HepG2 (cell line): Measurements from ENCODE around the gene FOXK2. TPM values are rescaled to one million over a fixed set of nuclear protein-coding genes. Genes with fewer than 3 reads are reported as not detected.

Source experiments
- ASH2L ChIP-seq: fragments of 300-600, 200-600 bp; sonication (generic); IDR thresholded peaks from 2 replicates; pipeline ENCODE4 v1.7.0; 2017; ENCODE audit warnings: low read depth, mild to moderate bottlenecking, moderate library complexity, mixed read lengths, low read length; ENCODE audit not compliant: insufficient read length
- FOXK2 ChIP-seq: fragments of 450-650 bp; IDR thresholded peaks from 2 replicates; pipeline ENCODE4 v1.6.1; 2016
- HDAC6 ChIP-seq: fragments of 200-600 bp; sonication (generic); IDR thresholded peaks from 2 replicates; pipeline ENCODE4 v1.7.0; 2017; ENCODE audit warnings: mild to moderate bottlenecking, antibody characterized with exemption, low read length, low read depth
- HNF1A ChIP-seq, 2 experiments: sonication (generic) in 1 of 2; formaldehyde crosslinking in 1 of 2; IDR thresholded peaks; 2 replicates each; pipeline versions ENCODE4 v1.4.0 to v1.6.1; 2016 to 2020; ENCODE audit warnings: borderline replicate concordance in 1 of 2, low read depth in 1 of 2, mild to moderate bottlenecking in 1 of 2, missing genetic modification reagents in 1 of 2
- JUN ChIP-seq: sonication (generic); formaldehyde crosslinking; IDR thresholded peaks from 2 replicates; pipeline ENCODE4 v1.4.0; 2020; ENCODE audit warnings: mild to moderate bottlenecking, missing genetic modification reagents
- KDM2A ChIP-seq: sonication (generic); formaldehyde crosslinking; IDR thresholded peaks from 2 replicates; pipeline ENCODE4 v1.4.0; 2020; ENCODE audit warnings: low read depth, missing genetic modification reagents, borderline replicate concordance
- MLX ChIP-seq: IDR thresholded peaks from 2 replicates; pipeline ENCODE4 v1.6.1; 2016
- NFYB ChIP-seq: sonication (generic); formaldehyde crosslinking; IDR thresholded peaks from 2 replicates; pipeline ENCODE4 v1.4.0; 2020; ENCODE audit warnings: missing genetic modification reagents
- NONO ChIP-seq, 2 experiments: fragments of 450-650 bp in 1 of 2; sonication (generic) in 1 of 2; formaldehyde crosslinking in 1 of 2; IDR thresholded peaks in 1 of 2; conservative IDR thresholded peaks in 1 of 2; 2 replicates each; pipeline versions ENCODE4 v1.6.1 to v1.8.0; 2017 to 2022; ENCODE audit warnings: mild to moderate bottlenecking in 1 of 2, missing genetic modification reagents in 1 of 2, moderate library complexity in 1 of 2
- NR2F6 ChIP-seq, 2 experiments: IDR thresholded peaks; 2 replicates each; pipeline ENCODE4 v1.6.1; 2016; ENCODE audit warnings: antibody characterized with exemption in 1 of 2, mild to moderate bottlenecking in 1 of 2
- PREB ChIP-seq: sonication (generic); formaldehyde crosslinking; IDR thresholded peaks from 2 replicates; pipeline ENCODE4 v1.4.0; 2020; ENCODE audit warnings: missing genetic modification reagents
- STAT5B ChIP-seq: sonication (generic); formaldehyde crosslinking; IDR thresholded peaks from 2 replicates; pipeline ENCODE4 v1.4.0; 2020; ENCODE audit warnings: missing genetic modification reagents
- THAP9 ChIP-seq: sonication (generic); formaldehyde crosslinking; IDR thresholded peaks from 2 replicates; pipeline ENCODE4; 2020; ENCODE audit warnings: missing genetic modification reagents, mild to moderate bottlenecking, borderline replicate concordance
- ZFP36L2 ChIP-seq: sonication (generic); formaldehyde crosslinking; IDR thresholded peaks from 2 replicates; pipeline ENCODE4 v1.4.0; 2020; ENCODE audit warnings: missing genetic modification reagents
- ZGPAT ChIP-seq: IDR thresholded peaks from 2 replicates; pipeline ENCODE4 v1.6.1; 2016; ENCODE audit warnings: mild to moderate bottlenecking
- ZNF740 ChIP-seq: sonication (generic); formaldehyde crosslinking; IDR thresholded peaks from 2 replicates; pipeline ENCODE4 v1.4.0; 2020; ENCODE audit warnings: missing genetic modification reagents
- ZNF782 ChIP-seq: sonication (generic); formaldehyde crosslinking; IDR thresholded peaks from 2 replicates; pipeline ENCODE4 v1.4.0; 2020; ENCODE audit warnings: missing genetic modification reagents, mild to moderate bottlenecking, borderline replicate concordance
- ZSCAN30 ChIP-seq: sonication (generic); formaldehyde crosslinking; IDR thresholded peaks from 2 replicates; pipeline ENCODE4 v1.5.0; 2020; ENCODE audit warnings: mild to moderate bottlenecking, missing genetic modification reagents
- polyA plus RNA-seq, 8 experiments: library from polyadenylated mRNA; depleted of rRNA in 3 of 8; stranded (reverse) in 7 of 8; unstranded in 1 of 8; fragments of >200 nt; fragmentation: Illumina TruSeq in 4 of 8; extraction: Trizol in 4 of 8; gene quantifications; 2 replicates each; pipeline versions ENCODE4 v1.2.1 to v1.2.3, GENCODE V29; 2011 to 2016; ENCODE audit warnings: low read depth in 4 of 8, missing spikeins in 1 of 8, mixed read lengths in 1 of 8; ENCODE audit not compliant: insufficient read depth in 1 of 8
- total RNA-seq, 5 experiments: library from RNA; depleted of rRNA; stranded (reverse); fragments of >200 nt; fragmentation: Illumina TruSeq; extraction: Trizol; gene quantifications; 2 replicates each; pipeline ENCODE4 v1.2.3, GENCODE V29; 2016; ENCODE audit warnings: low read depth in 1 of 5

FOXK2 gene
- total and polyA plus RNA-seq, 2 of the 13 experiments (the other 11 are each of a cell fraction or from before 2014, with no cell fraction given): 67.1 to 67.2 TPM

- TF ChIP-seq THAP9 (CRISPR knock-in tag) (peak; percentile 36; the same call in 1 of the 2 replicates), FOXK2 (no peak), NFYB (CRISPR knock-in tag) (no peak), ZSCAN30 (no peak), HDAC6 (no peak), ZNF782 (0 out of 2 replicates have a peak, but pooled peaks have one; percentile 63), ASH2L (peak; percentile 39), MLX (CRISPR knock-in tag) (no peak), JUN (CRISPR knock-in tag) (0 out of 2 replicates have a peak, but pooled peaks have one; percentile 54), ZGPAT (CRISPR knock-in tag) (no peak), ZFP36L2 (CRISPR knock-in tag) (no peak), NR2F6 (IDR thresholded peaks at IDR 0.05) (no peak), NR2F6 (CRISPR knock-in tag; IDR thresholded peaks at IDR 0.05) (no peak), PREB (CRISPR knock-in tag) (no peak), KDM2A (CRISPR knock-in tag) (no peak), HNF1A (IDR thresholded peaks at IDR 0.05; ENCODE audit: low read depth) (no peak), HNF1A (CRISPR knock-in tag; IDR thresholded peaks at IDR 0.05; ENCODE audit: borderline replicate concordance) (peak; percentile 55; the same call in 1 of the 2 replicates), NONO (IDR thresholded peaks at IDR 0.05) (no peak), NONO (CRISPR knock-in tag; conservative IDR thresholded peaks at IDR 0.05) (no peak), STAT5B (CRISPR knock-in tag) (no peak), ZNF740 (CRISPR knock-in tag) (peak; percentile 91)
These were observed 42.0 kb downstream of the FOXK2 start (continued) for GRCh38 chr17:82561429-82562035.
